RKO (cell line): ENCODE measurements around the gene GRIN2A.

Experiments
- DNase-seq: peaks from one replicate; pipeline ENCODE4 v3.0.0-alpha.2; 2016; ENCODE audit warnings: low spot score

Gene GRIN2A

DNA sequence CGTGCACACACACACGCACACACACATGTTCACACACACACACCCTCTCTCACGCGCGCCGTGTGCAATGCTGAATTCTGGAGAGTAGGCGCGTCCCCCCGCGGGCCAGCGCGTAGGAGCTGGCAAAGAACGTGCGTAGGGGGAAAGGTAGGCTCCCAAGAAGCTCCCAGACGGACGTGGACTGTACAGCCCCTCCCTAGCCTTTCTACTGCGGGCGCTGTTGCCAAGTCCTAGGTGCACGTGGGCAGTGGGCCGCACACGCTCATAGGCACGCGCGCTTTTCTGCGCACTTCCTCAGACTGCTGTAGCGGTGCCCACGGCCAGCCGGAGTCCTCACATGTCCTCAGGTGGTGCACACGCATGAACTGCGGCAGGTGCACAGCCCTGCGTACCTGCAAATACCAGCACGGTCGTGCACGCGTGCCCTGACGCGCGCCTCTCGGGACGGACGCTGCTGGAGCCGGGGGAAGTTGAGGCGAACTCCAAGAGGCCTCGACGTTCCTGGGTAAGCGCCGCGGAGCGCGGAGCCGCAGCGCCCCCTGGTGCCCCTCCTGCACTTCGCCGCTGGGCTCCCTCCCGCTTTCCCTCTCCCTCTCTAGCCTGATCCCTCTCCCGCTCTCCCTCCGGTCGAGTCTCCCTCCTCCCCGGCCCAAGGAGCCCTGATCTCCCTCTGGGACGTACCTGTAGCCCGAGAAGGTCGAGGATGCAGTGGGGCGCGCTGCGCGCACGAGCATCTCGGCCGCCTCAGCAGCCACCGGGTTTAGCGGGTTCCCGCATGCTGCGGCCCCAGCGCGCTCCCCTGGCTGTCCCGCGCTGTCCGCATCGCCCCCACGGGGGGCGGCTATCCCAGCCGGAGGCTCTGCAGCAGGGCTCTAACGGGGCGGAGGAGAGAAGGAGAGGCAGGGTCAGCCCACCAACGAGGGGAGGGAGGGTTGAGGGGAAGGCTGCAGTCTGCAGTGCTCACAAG is 749 bp downstream of the GRIN2A start:
- no peak for DNase-seq

DNA sequence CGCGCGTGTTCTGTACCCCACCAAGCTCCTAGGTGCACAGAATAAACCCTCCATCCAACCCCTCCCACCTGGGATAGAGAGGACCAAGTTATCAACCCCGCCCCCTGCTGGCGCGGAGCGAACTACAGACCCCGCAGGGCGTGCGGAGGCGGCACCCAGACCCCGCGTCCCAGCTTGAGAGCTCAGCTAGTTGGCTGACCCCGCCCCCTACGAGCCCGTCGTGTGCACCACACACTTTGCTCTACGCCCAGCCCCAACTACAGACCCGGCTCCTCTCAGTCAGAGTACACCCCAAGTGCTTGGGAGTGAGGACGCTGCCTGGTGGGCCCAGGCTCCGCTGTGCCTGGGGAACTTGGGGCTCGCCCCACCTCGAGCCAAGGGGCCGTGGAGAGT is 1.5 kb downstream of the GRIN2A start:
- DNase-seq: no peak

DNA sequence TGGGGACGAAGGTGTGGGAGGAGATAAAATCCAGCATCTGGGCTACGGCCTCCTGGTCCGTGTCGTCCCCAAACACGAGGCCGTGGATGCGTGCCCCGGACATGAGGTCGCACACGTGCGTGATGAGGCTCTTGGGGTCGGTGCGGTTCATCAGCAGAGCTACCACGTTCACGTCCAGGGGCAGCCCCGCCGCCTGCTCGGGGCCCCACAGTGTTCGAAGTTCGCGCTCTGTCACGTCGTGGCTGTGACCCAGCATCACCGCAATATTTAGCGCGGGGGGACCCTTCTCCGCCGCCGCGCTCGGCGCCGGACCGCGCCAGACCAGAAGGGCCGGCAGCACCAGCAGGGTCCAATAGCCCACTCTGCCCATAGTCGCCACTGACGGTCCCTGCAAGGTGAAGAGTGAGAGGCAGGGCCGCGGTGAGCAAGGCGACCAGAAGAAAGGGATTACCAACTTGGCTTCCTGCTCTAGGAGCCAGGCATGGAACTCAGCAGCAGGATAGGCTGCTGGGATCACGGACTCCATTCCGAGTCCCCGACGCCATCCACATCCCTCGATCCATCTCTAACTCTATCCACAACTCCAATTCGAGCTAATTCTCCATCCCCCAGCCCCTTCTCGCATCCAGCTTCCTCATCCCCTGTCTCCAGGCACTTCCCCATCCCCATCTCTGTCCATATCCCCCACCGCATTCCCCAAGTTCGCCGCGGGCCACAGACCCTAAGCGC is 2.0 kb downstream of the GRIN2A start:
- no peak for DNase-seq

DNA sequence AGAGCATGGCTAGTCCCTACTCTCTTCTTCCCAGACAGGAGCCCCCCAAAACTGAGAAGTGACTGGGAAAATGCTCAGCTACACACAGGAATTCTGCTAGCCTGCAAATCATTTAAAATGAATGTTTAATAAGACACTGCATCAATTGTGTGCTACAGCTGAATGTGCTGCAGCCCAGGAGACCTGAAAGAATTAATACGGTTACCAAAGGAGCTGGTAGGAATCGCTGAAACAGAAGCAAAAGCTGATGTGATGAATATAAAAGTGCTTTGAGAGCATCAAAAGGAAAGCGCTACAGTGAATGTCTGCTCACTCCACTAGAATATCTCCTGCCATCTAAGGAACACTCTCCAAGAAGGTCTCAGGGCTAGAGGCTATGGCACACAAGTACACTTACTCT is 3.7 kb downstream of the GRIN2A start:
- DNase-seq: no peak

DNA sequence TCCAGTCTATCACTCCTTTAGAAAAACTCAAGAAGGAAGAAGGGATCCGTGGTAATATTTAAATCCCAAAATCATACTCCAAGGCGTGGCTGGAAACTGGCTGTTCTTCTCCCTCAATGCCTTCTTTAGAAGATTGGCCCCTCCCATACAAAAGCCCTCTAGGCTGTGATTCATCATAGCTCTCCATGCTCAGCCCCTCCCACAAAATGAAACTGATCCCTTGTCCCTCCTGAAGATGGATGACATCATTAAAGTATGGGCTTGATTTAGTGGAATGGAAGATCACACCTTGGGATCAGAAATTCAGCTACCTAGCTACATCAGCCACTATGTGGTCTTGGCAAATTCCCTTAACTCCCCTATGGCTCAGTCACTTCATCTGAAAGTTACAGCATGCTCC is 4.1 kb downstream of the GRIN2A start:
- no peak for DNase-seq

DNA sequence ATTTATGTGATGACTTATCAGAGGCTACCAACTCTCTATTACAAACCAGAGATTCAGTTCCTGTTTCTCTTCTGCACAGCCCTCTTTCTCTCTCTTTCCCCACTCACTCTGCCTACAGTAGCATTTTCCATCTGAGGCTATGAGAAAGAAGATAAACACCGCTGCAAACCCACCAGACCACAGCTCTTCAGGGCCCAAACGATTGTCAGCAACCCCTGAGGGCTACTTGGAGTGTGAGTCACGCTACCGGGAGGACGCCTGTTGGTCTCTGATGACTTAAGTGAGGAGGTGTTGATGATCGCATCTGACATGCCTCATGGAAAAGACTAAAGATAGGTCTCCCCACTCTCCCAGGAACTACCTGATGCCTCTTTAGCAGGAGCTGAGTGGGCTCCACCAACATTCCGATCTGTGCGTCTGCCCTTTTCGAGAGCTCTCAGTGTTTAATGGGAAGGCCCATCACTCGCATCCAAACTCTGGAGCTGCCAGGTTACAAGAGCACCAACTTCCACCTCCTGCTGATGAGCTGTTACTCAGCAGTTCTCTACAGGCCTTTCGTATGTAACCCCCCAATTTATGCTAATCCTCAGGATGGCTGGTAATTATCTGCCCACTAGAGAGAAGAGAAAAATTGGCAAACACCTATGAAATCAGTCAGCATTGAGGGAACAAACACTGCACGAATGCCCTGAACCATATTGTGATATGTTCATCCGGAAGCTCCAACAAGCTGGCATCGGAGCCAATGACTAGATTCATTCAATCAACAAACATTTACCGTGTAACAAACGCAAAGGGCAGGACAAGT is 9.2 kb downstream of the GRIN2A start:
- peak; percentile 11 for DNase-seq

DNA sequence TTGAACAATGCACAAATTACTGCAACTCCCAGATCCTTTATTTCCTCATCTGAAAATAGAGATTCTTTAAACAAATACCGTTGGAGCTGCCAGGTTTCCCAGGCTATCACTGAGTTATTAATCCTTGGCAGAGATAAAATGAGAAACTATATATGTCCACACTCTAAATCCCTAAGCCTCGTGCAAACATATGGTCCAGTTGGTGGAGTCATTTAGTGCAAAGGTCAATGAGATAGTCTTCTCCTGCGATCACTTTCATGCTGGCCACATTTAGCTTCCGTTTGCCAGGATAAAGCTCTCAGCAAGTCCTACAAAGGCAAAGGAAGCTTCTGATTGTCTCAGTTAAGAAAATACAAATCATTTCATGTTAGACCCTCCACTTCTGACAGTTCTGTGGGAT is 11.0 kb downstream of the GRIN2A start:
- no peak for DNase-seq

DNA sequence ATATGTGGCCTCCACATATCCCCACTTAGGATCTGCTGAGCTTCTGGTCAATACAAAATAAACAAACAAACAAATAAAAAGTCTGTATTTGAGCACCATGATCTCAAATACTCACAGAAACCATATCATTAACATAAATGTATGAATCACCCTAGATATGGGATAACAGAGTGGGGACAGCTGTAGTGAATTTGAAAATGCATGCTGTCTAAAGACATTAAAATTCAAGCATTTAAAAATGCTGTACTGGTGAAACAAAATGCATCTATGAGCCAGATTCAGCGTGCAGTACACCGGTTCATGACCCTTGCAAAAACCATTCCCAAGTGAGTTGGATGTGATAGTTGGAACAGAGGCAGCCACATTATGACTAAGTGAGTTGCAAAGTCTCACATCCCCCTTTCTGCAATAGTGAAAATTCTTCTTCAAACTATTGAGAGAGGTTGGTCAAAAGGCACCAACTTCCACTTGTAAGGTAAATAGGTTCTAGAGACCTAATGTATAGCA is 12.3 kb downstream of the GRIN2A start:
- no peak for DNase-seq

DNA sequence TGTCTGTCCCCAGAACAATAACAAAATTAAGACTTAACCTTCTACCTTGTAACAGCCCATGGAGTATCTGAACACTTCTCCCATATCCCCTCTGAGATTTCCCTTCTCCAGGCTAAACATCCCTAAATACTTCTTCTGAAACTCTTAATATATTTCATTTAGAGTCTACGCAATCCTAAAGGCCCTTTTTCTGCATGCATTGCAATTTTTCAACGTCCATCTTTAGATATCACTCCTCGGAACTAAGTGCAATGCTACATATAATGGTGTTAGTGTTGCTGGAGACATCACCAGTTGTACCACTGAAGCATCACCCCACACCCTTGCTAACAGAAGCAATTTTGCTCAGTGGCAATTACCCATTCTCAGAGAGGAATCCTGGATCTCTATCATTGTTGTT is 13.2 kb downstream of the GRIN2A start:
- no peak for DNase-seq

DNA sequence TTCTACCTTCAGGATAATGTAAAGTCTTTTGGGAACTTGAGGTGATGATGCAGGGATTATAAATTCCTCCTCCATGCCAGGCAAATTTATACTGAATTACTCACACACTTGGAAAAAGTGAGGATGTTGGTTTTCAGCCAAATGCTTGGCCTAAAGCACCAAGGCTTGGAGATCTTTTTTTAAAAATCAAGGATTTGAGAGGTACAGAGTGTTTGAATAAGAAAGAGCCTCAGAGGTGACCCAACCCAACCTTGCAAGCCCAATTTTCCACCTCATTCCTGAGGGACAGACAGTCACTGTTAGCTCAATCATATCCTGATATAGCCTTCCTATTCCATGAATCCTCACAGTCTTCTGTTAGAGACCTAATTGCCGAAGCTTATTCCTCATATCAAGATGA is 14.0 kb downstream of the GRIN2A start:
- peak; percentile 17 for DNase-seq

DNA sequence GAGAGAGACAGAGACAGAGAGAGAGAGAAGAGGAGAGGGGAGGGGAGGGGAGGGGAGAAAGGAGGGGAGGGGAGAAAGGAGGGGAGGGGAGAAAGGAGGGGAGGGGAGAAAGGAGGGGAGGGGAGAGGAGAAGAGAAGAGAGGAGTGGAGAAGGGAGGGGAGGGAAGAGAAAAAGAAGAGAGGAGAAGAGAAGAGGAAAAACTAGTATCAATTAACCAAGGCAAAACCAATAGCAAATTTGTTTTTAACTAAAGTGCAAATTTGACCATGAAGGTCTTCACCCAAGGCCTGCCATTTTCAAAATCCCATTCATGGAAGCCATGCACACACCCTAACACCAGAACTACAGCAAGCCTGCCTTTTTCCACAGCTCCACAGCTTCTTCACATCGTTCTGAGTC is 16.6 kb downstream of the GRIN2A start:
- DNase-seq: no peak

DNA sequence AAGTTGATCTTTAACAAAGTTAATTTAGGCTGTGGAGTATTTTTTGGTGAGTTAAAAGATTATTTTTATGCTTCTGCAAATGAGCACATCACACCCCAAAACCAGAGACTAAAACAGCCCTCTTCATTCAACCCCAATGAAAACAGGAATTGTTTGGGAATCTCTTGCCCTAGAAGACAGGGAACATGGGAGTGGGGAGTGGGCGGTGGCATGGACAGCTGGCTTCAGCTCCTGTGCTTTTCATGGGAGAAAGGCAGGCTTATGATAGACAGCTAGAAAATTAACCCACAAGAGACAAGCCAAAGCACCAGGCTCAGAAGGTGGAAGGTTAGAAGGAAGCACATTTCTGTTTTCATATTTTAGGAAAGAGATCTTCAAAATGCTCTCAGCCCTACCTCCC is 19.2 kb downstream of the GRIN2A start:
- DNase-seq: no peak

DNA sequence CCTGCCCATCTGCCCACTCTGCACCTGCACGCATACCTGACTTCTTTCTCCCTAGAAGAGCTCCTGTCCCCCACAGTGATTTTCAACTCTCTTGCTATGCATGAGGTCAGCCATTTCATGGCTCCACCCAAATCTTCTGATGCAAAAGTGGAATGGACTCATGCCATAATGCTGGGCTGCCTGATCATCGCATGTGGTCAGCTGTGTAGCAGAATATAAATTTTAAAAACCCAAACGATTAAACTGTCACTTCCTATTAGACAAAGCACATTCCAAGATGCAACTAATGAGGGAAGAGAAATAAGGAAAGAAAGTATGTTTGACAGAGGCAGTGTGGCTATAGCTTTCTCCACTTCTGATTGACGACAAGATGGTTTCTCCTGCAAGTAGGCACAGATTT is 26.1 kb downstream of the GRIN2A start:
- DNase-seq: no peak

DNA sequence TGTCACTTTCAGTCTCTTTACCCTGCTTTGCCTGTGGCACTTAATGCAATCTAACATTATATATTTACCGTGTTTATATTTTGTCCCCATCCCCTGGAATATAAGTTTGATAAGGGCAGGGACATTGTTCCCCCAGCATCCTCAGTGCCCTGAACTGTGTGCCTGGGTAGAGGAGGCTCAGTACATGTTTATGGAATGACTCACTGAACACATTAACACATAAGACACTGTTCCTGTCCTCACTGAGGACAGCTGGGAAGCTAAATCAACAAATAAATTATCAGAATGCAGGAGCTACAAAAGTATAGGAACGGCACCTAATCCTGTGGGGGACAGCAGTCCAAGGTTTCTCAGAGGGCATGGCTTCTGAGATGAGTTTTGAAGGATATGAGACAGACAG is 27.8 kb downstream of the GRIN2A start:
- DNase-seq: no peak

DNA sequence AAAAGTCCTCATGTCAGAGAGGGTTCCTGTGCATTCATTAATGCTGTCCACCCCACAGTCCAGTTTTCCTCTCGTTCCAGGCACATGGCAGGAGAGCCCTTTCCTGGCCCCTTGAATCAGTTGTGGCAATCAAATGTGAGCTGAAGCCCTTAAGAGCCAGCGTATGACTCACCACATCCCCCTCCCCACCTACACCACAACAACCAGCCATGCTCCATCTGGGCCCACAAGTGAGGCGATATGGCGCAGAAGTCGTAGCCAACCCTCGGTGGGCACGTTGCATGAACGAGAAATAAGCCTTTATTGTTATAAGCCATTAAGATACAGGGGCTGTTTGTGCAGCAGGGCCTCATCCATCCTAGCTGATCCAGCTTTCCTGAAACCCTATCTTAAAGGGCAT is 28.2 kb downstream of the GRIN2A start:
- no peak for DNase-seq

DNA sequence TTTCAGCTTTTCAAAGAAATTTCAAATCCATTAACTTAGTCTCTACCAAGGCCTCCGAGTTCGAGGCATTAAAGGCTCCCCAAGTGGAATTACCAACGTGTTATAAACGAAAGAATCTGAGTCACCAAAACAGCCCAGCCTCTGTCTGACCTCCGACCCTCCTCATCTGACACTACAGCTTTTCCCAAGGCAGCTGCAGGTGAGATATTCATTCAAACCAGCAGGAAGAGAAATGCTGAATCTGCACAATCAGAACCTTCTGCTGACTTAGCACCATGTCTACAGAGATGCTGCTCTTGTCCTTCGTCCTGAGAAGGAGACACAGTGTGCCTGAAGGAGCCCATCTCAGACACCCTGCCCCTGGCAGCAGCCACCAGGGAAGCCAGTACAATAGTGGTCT is 30.5 kb downstream of the GRIN2A start:
- DNase-seq: no peak

DNA sequence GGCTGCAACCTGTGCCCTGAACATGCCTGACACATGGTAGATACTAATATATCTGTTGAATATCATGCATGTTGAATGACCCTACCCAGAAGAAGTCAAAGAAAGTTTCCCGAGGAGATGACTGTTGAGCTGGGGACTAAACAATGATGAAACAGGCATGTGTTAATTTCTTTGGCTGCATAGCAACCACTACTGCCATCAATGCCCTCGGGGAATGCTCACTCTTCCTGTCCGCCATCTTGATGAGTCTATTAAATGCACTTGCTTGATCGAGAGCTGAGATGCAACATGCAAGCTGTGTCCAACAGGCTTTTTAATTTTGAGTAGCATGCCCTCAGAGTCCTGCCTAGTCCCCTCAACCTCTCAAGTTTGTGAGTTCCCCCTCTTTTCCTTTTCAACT is 31.3 kb downstream of the GRIN2A start:
- no peak for DNase-seq

DNA sequence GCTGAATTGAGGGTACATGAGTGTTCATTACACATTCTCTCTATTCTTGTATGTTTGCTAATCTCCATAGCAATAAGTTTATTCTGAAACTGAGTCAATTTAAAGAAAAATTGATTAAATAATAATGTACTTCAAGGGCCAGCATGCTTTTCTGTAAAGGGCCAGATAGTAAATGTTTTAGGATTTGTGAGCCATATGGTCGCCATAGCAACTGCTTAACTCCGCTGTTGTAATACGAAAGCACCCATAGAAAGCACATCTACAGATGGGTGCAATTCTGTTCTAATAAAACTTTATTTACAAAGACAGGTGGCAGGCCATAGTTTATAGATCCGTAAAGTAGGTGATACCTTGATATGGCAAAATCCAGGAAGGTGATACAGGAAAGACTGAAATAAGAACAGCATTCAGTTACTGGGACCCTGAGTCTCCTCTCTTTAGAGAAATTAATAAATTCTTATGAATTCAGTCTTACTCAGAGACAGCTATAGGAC is 36.6 kb downstream of the GRIN2A start:
- DNase-seq: no peak

DNA sequence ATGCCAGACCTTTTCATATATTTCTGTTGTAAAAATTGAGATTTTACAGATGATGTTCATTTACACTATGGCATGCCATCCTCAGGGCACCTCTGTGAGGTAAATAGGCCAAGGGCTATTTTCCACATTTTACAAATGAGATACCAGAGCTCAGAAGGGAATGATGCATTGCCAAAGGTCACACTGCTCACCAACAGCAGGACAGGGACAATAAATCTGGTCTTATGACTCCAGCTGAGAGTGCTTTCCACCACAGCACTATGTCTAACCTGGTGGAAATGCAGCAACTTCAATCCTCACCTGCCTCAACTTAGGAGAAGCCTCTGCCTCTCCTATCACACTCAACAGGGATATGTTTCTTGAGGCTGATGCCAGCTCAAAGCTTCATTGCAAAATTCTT is 40.6 kb downstream of the GRIN2A start:
- DNase-seq: no peak

DNA sequence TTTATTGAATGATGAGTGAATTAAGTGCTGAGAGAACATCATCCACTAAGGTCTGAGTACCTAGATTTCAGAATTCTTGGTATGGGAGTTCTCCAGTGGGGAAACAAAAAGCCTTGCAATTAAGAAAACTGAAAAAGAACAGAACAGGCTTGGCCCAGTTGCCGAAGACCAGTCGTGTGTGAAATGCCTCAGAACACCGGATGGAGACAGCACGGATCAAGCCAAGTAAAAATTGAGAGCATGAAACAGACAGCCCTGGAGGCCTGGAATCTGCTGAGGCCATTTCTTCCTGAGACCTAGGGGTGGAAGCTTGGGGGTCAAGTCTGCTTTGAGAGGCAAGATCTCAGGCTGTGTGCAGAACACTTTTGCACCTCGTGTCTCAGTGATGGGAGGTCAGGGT is 43.3 kb downstream of the GRIN2A start:
- DNase-seq: no peak

DNA sequence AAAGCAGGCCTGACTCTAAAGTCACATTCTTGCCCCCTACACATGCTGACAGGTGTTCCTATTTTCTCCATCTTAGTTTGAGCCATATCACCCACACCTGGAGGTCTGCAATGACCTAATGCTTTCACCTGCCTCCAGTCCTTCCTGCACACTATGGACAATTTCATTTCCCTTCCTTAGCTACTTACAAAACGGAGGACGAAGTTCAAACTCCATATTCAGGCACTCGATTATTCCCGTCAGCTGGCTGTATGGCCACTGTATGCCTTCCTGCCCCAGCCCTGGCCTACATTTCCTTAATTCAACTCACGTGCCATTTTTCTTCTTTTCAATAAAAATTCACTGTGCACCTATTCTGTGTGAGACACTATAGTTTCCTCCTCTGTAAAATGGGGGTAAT is 44.9 kb downstream of the GRIN2A start:
- no peak for DNase-seq

DNA sequence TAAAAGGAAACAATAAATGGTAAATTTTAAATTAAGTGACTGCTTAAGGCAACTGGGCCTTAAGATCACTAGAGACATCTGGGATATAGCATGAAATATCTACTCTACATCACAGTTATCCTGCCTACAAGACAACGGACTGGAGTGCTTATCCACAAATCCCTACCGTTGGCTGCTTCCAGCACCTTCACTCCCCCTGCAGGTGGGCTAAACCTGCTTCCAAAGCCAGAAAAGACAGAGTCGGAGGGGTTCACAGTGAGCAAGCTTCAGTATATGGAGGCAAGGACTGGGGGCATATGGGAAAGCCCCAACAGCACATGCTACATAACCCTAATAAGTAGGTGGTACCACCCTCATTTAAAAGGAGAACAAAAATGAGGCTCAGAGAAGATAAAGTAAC is 45.3 kb downstream of the GRIN2A start:
- DNase-seq: no peak
